Trophoblast cell (in vitro differentiated cells and primary cell): ENCODE results near the gene TXNDC2.
"Not testable (repeated sequence)": the region's sequence is repeated elsewhere in the genome, so short reads cannot be mapped to it uniquely, and the experiment has no call there.

Experiments
- DNase-seq, 2 donors: peaks; one replicate each; pipeline ENCODE4 v3.0.0-alpha.2; 2016
- H2AFZ ChIP-seq: 2 replicates; pipeline ENCODE4 v1.6.1; 2013; ENCODE audit warnings: low read length, moderate library complexity, mild to moderate bottlenecking; ENCODE audit not compliant: insufficient read depth, poor library complexity
- H2AK5ac ChIP-seq: 2 replicates; pipeline ENCODE4 v1.6.1; 2013; ENCODE audit warnings: mild to moderate bottlenecking, low read length
- H2BK120ac ChIP-seq: 2 replicates; pipeline ENCODE4 v1.6.1; 2013; ENCODE audit warnings: low read length, mild to moderate bottlenecking, moderate library complexity; ENCODE audit not compliant: insufficient read depth, poor library complexity
- H2BK12ac ChIP-seq: 2 replicates; pipeline ENCODE4 v1.6.1; 2013; ENCODE audit warnings: mild to moderate bottlenecking, low read length, moderate library complexity
- H2BK5ac ChIP-seq: 2 replicates; pipeline ENCODE4 v1.6.1; 2013; ENCODE audit warnings: low read length, low read depth, moderate library complexity, mild to moderate bottlenecking; ENCODE audit not compliant: poor library complexity
- H3K14ac ChIP-seq: 2 replicates; pipeline ENCODE4 v1.6.1; 2013; ENCODE audit warnings: mild to moderate bottlenecking, low read length
- H3K18ac ChIP-seq: 2 replicates; pipeline ENCODE4 v1.6.1; 2013; ENCODE audit warnings: mild to moderate bottlenecking, low read length
- H3K23ac ChIP-seq: 2 replicates; pipeline ENCODE4 v1.6.1; 2013; ENCODE audit warnings: low read length
- H3K27ac ChIP-seq: 2 replicates; pipeline ENCODE4 v1.5.1; 2013; ENCODE audit warnings: low read depth, mild to moderate bottlenecking, inconsistent platforms, low read length, moderate library complexity
- H3K27me3 ChIP-seq: 2 replicates; pipeline ENCODE4 v1.6.1; 2013; ENCODE audit warnings: inconsistent platforms, mild to moderate bottlenecking, low read length, moderate library complexity; ENCODE audit not compliant: insufficient read depth
- H3K36me3 ChIP-seq, 2 experiments: 1 replicate in 1 of 2; 2 replicates in 1 of 2; pipeline ENCODE4 v1.6.1; 2013; ENCODE audit warnings: low read length in 2 of 2, mild to moderate bottlenecking in 2 of 2, moderate library complexity in 1 of 2; ENCODE audit not compliant: insufficient read depth in 2 of 2, control insufficient read depth in 1 of 2
- H3K4ac ChIP-seq: 2 replicates; pipeline ENCODE4 v1.6.1; 2013; ENCODE audit warnings: low read depth, mild to moderate bottlenecking, low read length, moderate library complexity
- H3K4me1 ChIP-seq, 2 experiments: 1 replicate in 1 of 2; 2 replicates in 1 of 2; pipeline ENCODE4 v1.6.1; 2013; ENCODE audit warnings: low read length in 2 of 2, mild to moderate bottlenecking in 2 of 2, moderate library complexity in 1 of 2; ENCODE audit not compliant: insufficient read depth in 2 of 2, control insufficient read depth in 1 of 2
- H3K4me2 ChIP-seq: 2 replicates; pipeline ENCODE4 v1.6.1; 2013; ENCODE audit warnings: inconsistent platforms, mild to moderate bottlenecking, low read length, moderate library complexity
- H3K4me3 ChIP-seq: 2 replicates; pipeline ENCODE4 v1.5.1; 2013; ENCODE audit warnings: mild to moderate bottlenecking, low read depth, low read length, inconsistent platforms
- H3K79me1 ChIP-seq: one replicate; pipeline ENCODE4 v1.6.1; 2013; ENCODE audit warnings: low read length
- H3K79me2 ChIP-seq: 2 replicates; pipeline ENCODE4 v1.6.1; 2013; ENCODE audit warnings: low read length, mild to moderate bottlenecking; ENCODE audit not compliant: control insufficient read depth, insufficient read depth, poor library complexity
- H3K9ac ChIP-seq: 2 replicates; pipeline ENCODE4 v1.6.1; 2013; ENCODE audit warnings: mild to moderate bottlenecking, low read length
- H3K9me3 ChIP-seq: 2 replicates; pipeline ENCODE4 v1.6.1; 2013; ENCODE audit warnings: low read depth, mild to moderate bottlenecking, control low read depth, inconsistent platforms, low read length; ENCODE audit not compliant: insufficient read depth
- H4K12ac ChIP-seq: 2 replicates; pipeline ENCODE4 v1.6.1; 2013; ENCODE audit warnings: low read depth, mild to moderate bottlenecking, low read length, moderate library complexity
- H4K8ac ChIP-seq: 2 replicates; pipeline ENCODE4 v1.6.1; 2013; ENCODE audit warnings: low read depth, mild to moderate bottlenecking, low read length, moderate library complexity
- H4K91ac ChIP-seq: one replicate; pipeline ENCODE4 v1.6.1; 2013; ENCODE audit warnings: low read depth, mild to moderate bottlenecking, low read length, moderate library complexity
- WGBS: extraction: QIAGEN DNeasy Blood & Tissue Kit; methylation state at CpG from one replicate; pipeline ENCODE4 v1.1.7; 2013; ENCODE audit warnings: missing lambda C conversion rate; ENCODE audit not compliant: insufficient read length, insufficient coverage; ENCODE audit errors: extremely low coverage; 5-methylcytosine and 5-hydroxymethylcytosine counted together

Gene TXNDC2

GRCh38 chr18:9912285-9912684 lies 26.5 kb downstream of the TXNDC2 start:
- H3K36me3 ChIP-seq, H3K9me3 ChIP-seq, DNase-seq, H2AFZ ChIP-seq, H3K9ac ChIP-seq, H3K4me3 ChIP-seq, H3K4me1 ChIP-seq, H3K4me2 ChIP-seq, H3K18ac ChIP-seq, H3K27ac ChIP-seq, H3K27me3 ChIP-seq, H3K23ac ChIP-seq: not testable (repeated sequence)
- H3K79me1 ChIP-seq = peaks cover 14% of the 10 kb centered on the region
- peaks cover 14% of the 10 kb centered on the region for H3K79me2 ChIP-seq
- peak overlapping the region; percentile 66 for H3K4ac ChIP-seq
- peak overlapping the region; percentile 57 for H3K14ac ChIP-seq
- peak overlapping the region; percentile 88 for H4K8ac ChIP-seq
- WGBS = no CpG with 5 or more reads among the region's 1 CpG
- peak overlapping the region; percentile 90 for H2AK5ac ChIP-seq
- H4K12ac ChIP-seq = peak overlapping the region; percentile 31
- peak overlapping the region; percentile 38 for H2BK5ac ChIP-seq
- peak overlapping the region; percentile 86 for H4K91ac ChIP-seq
- H2BK12ac ChIP-seq = peak overlapping the region; percentile 97
- H2BK120ac ChIP-seq = peak overlapping the region; percentile 84

GRCh38 chr18:9913151-9913525 lies 27.4 kb downstream of the TXNDC2 start:
- Histone ChIP-seq H2BK12ac (no peak overlapping the region), H2BK120ac (no peak overlapping the region), H3K23ac (no peak overlapping the region), H3K79me2 (peaks cover 17% of the 10 kb centered on the region), H3K27ac (peak overlapping the region; percentile 84), H3K4ac (no peak overlapping the region), H3K4me3 (no peak overlapping the region), H3K9ac (no peak overlapping the region), H2BK5ac (no peak overlapping the region), H3K36me3 (no peaks in the 10 kb centered on the region), H2AFZ (no peak overlapping the region), H3K4me2 (peak overlapping the region; percentile 64), H2AK5ac (no peak overlapping the region), H3K4me1 (peaks cover 6% of the 10 kb centered on the region in 2 experiments), H3K9me3 (no peaks in the 10 kb centered on the region), H3K14ac (no peak overlapping the region), H3K79me1 (peaks cover 14% of the 10 kb centered on the region), H4K12ac (no peak overlapping the region), H4K8ac (no peak overlapping the region), H3K18ac (no peak overlapping the region), H4K91ac (no peak overlapping the region), H3K27me3 (no peaks in the 10 kb centered on the region)
- peak in 1 of 2 donors; percentile 70 for DNase-seq
- WGBS = no CpG with 5 or more reads among the region's 12 CpGs

GRCh38 chr18:9913526-9914333 lies 28.0 kb downstream of the TXNDC2 start, which contains the start of gene VAPA:
VAPA (plus strand) TSS chr18:9914016; CDS start chr18:9914257, 241 bp downstream.
- Histone ChIP-seq H3K4me1 (peaks cover 6% of the 10 kb centered on the region in 2 experiments), H2BK12ac (peak within 1 kb of the TSS; percentile 50), H3K79me1 (peaks cover 14% of the 10 kb centered on the region), H3K4ac (peak within 1 kb of the TSS; percentile 100), H3K9me3 (no peaks in the 10 kb centered on the region), H3K4me3 (peak within 1 kb of the TSS; percentile 96), H3K4me2 (peak within 1 kb of the TSS; percentile 64), H3K27ac (peak within 1 kb of the TSS; percentile 90), H3K9ac (peak within 1 kb of the TSS; percentile 91), H2BK5ac (peak within 1 kb of the TSS; percentile 95), H4K12ac (peak within 1 kb of the TSS; percentile 86), H3K23ac (no peak within 1 kb of the TSS), H3K18ac (peak within 1 kb of the TSS; percentile 94), H3K79me2 (peaks cover 17% of the 10 kb centered on the region), H2AK5ac (peak within 1 kb of the TSS; percentile 100), H2BK120ac (peak within 1 kb of the TSS; percentile 95), H4K91ac (peak within 1 kb of the TSS; percentile 98), H3K27me3 (no peaks in the 10 kb centered on the region), H2AFZ (peak within 1 kb of the TSS; percentile 89), H3K14ac (peak within 1 kb of the TSS; percentile 100), H4K8ac (peak within 1 kb of the TSS; percentile 90), H3K36me3 (no peaks in the 10 kb centered on the region)
- WGBS = no CpG with 5 or more reads among the region's 87 CpGs
- DNase-seq = peak; percentile 98 to 99

- no CpG with 5 or more reads among the region's 35 CpGs for WGBS
- peak overlapping the region; percentile 96 for H3K14ac ChIP-seq
Observed at GRCh38 chr18:9914334-9914583, 28.5 kb downstream of the TXNDC2 start.

More at GRCh38 chr18:9914334-9914583, 28.5 kb downstream of the TXNDC2 start:
- Histone ChIP-seq H4K8ac (peak overlapping the region; percentile 90), H3K4ac (peak overlapping the region; percentile 95), H3K36me3 (no peaks in the 10 kb centered on the region), H2AK5ac (peak overlapping the region; percentile 6), H3K9ac (peak overlapping the region; percentile 91), H3K4me2 (no peak overlapping the region), H4K12ac (peak overlapping the region; percentile 81), H3K4me3 (peak overlapping the region; percentile 96), H2BK12ac (peak overlapping the region; percentile 4), H4K91ac (peak overlapping the region; percentile 98), H3K9me3 (no peaks in the 10 kb centered on the region), H3K18ac (peak overlapping the region; percentile 89), H2BK5ac (peak overlapping the region; percentile 95), H3K23ac (no peak overlapping the region), H2BK120ac (peak overlapping the region; percentile 90), H2AFZ (peak overlapping the region; percentile 21), H3K27ac (peak overlapping the region; percentile 90), H3K27me3 (no peaks in the 10 kb centered on the region), H3K79me1 (peaks cover 14% of the 10 kb centered on the region), H3K79me2 (peaks cover 20% of the 10 kb centered on the region), H3K4me1 (peaks cover 6% of the 10 kb centered on the region in 2 experiments)
- no peak for DNase-seq
